Measurements from ENCODE around the gene MARCO. TPM values are rescaled to one million over a fixed set of nuclear protein-coding genes. Genes with fewer than 3 reads are reported as not detected.

The MARCO gene
- total and polyA plus RNA-seq, 2 of the 8 experiments (the other 6 are each of a cell fraction or from before 2014, with no cell fraction given): not detected

GRCh38 chr2:118913131-118913802, 28.7 kb upstream of the MARCO start:
- H4K5ac ChIP-seq (ENCODE audit: insufficient read length, low read depth, low read length): no peak overlapping the region
- no peak overlapping the region for H3K4me3 ChIP-seq (ENCODE audit: extremely low read depth in 1 of 4, insufficient read depth in 2 of 4, low read depth in 3 of 4, low read length in 4 of 4)
- no peak overlapping the region for H2AFZ ChIP-seq (ENCODE audit: low read length)
- FAIRE-seq: no peak
- no peak overlapping the region for H2AK5ac ChIP-seq (ENCODE audit: low read depth, low read length)
- no peak overlapping the region for H3K14ac ChIP-seq (ENCODE audit: insufficient read length)
- WGBS, 2 experiments (ENCODE audit: extremely low coverage in 1 of 2, insufficient coverage in 1 of 2, insufficient read length in 1 of 2, insufficient replicate concordance in 2 of 2, low coverage in 1 of 2, low lambda C conversion rate in 2 of 2, missing lambda C conversion rate in 1 of 2): 85% methylated on average over 3 of the region's 3 CpGs; no CpG with 5 or more reads in 1 of the 2 experiments
- no peaks in the 10 kb centered on the region for H3K36me3 ChIP-seq (ENCODE audit: control insufficient read depth in 2 of 4, insufficient read depth in 4 of 4, low read length in 3 of 4)
- no peak overlapping the region for H2BK120ac ChIP-seq (replicated peaks; ENCODE audit: low read depth, low read length)
- no peak overlapping the region for H3K4me2 ChIP-seq (ENCODE audit: insufficient read depth in 1 of 2, low read depth in 2 of 2, low read length in 2 of 2)
- H4K20me1 ChIP-seq (replicated peaks in 1 of 2; ENCODE audit: control insufficient read depth in 1 of 2, insufficient read depth in 2 of 2, low read length in 2 of 2): no peaks in the 10 kb centered on the region
- H4K8ac ChIP-seq (ENCODE audit: extremely low read depth, insufficient read depth, low read length): no peak overlapping the region
- no peak overlapping the region for H3K23ac ChIP-seq (ENCODE audit: insufficient read length)
- H3K56ac ChIP-seq (replicated peaks; ENCODE audit: insufficient read length, low read depth, low read length): no peak overlapping the region
- POLR2A ChIA-PET (ENCODE audit: partially characterized antibody): no interaction called here
- no peaks in the 10 kb centered on the region for H3K27me3 ChIP-seq (replicated peaks in 1 of 4; ENCODE audit: control insufficient read depth in 3 of 4, extremely low read depth in 1 of 4, insufficient read depth in 3 of 4, low read length in 3 of 4)
- H2BK12ac ChIP-seq (ENCODE audit: low read depth, low read length): no peak overlapping the region
- H3K18ac ChIP-seq (ENCODE audit: extremely low read depth, low read length): no peak overlapping the region
- no peak overlapping the region for H4K91ac ChIP-seq (replicated peaks; ENCODE audit: insufficient read length, low read length)
- no peaks in the 10 kb centered on the region for H3K79me2 ChIP-seq (ENCODE audit: control insufficient read depth in 1 of 2, insufficient read depth in 2 of 2, low read length in 2 of 2)
- H3K4ac ChIP-seq (replicated peaks; ENCODE audit: insufficient read length, low read depth, low read length): no peak overlapping the region
- H3K4me1 ChIP-seq (replicated peaks in 1 of 4; ENCODE audit: control insufficient read depth in 3 of 4, insufficient read depth in 4 of 4, low read length in 3 of 4): no peaks in the 10 kb centered on the region
- no peak overlapping the region for H2BK20ac ChIP-seq (ENCODE audit: low read length)
- H2BK5ac ChIP-seq (ENCODE audit: low read depth, low read length): no peak overlapping the region
- H3K27ac ChIP-seq (ENCODE audit: low read depth, low read length): no peak overlapping the region
- H3K9me3 ChIP-seq (ENCODE audit: insufficient read depth in 2 of 2, low read depth in 1 of 2, low read length in 1 of 2): no peaks in the 10 kb centered on the region
- no peaks in the 10 kb centered on the region for H3K23me2 ChIP-seq (ENCODE audit: low read depth, low read length)
- CTCF ChIA-PET (ENCODE audit: partially characterized antibody): interaction anchor here (0.7 to 2.9 kb wide), 8 partner anchors 10 to 374 kb away, joined by 3 to 13 read pairs (median 3); no protein-coding TSS in a partner anchor
- no peak overlapping the region for H2BK15ac ChIP-seq (ENCODE audit: low read length)
- H3K9ac ChIP-seq (replicated peaks in 1 of 4; ENCODE audit: extremely low read depth in 1 of 4, low read depth in 3 of 4, low read length in 3 of 4): no peak overlapping the region
- no peak for DNase-seq (ENCODE audit: low read depth in 1 of 2, low spot score in 2 of 2)
- no peaks in the 10 kb centered on the region for H3K79me1 ChIP-seq (ENCODE audit: low read depth, low read length)
- TF ChIP-seq E2F6 (IDR thresholded peaks at IDR 0.05) (no peak), CTCF (IDR thresholded peaks at IDR 0.05; ENCODE audit: control extremely low read depth in 1 of 3, insufficient read depth in 1 of 3, low read depth in 1 of 3, low read length in 3 of 3) (no peak), ATF2 (IDR thresholded peaks at IDR 0.05; ENCODE audit: low read length) (no peak), BCL11A (IDR thresholded peaks at IDR 0.05; ENCODE audit: low read depth in 2 of 2, low read length in 2 of 2) (no peak), NRF1 (IDR thresholded peaks at IDR 0.05; ENCODE audit: low read depth, low read length) (no peak), CBX5 (IDR thresholded peaks at IDR 0.05; ENCODE audit: low read depth, low read length) (no peak), HDAC6 (IDR thresholded peaks at IDR 0.05; ENCODE audit: low read depth, low read length) (no peak)

Data from H1 (cell line).